NCI-H2196 treated with DMSO at 0.1 percent for 48 hours (cell line): ENCODE results near the gene XG.
"Not testable (repeated sequence)": the region's sequence is repeated elsewhere in the genome, so short reads cannot be mapped to it uniquely, and the experiment has no call there.

Experiments
- DNase-seq: peaks from one replicate; lab custom pipeline; 2025; ENCODE audit not compliant: unreplicated experiment; lab: John Stamatoyannopoulos, UW

Gene XG

GRCh38 chrX:2733286-2733685, 18.6 kb upstream of the XG start:
- no peak for DNase-seq

GRCh38 chrX:2735270-2735669, 16.6 kb upstream of the XG start:
- DNase-seq, result no peak

DNA sequence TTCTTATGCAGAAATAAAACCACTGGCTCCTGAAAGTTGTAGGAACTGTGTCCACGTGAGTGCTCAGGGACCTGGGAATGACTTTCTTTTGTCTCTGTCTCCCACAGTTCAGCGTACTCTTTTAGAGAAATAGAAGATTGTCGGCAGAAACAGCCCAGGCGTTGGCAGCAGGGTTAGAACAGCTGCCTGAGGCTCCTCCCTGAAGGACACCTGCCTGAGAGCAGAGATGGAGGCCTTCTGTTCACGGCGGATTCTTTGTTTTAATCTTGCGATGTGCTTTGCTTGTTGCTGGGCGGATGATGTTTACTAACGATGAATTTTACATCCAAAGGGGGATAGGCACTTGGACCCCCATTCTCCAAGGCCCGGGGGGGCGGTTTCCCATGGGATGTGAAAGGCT, 11.2 kb upstream of the XG start:
- no peak for DNase-seq

- no peak for DNase-seq
Observed at GRCh38 chrX:2741386-2741785, 10.5 kb upstream of the XG start.

- not testable (repeated sequence) for DNase-seq
Observed at GRCh38 chrX:2746250-2746649, 5.6 kb upstream of the XG start.

DNA sequence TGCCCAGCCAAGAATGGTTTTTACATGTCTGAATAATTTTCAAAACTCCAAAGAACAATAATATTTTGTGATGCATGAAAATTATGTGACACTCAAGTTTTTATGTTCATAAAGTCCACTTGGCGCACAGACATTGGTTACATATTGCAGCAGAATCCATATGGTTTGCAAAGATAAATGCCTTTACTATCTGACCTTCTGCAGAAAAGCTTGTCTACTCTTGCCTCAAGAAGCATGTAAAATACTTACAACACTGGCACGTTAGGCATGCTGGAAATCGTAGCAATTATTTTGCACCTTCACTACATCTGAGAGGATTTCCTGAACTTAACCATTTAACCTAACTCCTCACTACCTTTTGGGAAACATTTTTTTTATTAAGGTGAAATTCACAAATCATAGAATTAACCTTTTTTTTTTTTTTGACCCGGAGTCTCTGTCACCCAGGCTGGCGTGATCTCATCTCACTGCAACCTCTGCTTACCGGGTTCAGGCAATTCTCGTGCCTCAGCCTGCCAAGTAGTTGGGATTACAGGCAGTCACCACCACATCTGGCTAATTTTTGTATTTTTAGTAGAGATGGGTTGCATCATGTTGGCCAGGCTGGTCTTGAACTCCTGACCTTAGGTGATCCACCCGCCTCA, 3.5 kb upstream of the XG start:
- DNase-seq, result no peak

DNA sequence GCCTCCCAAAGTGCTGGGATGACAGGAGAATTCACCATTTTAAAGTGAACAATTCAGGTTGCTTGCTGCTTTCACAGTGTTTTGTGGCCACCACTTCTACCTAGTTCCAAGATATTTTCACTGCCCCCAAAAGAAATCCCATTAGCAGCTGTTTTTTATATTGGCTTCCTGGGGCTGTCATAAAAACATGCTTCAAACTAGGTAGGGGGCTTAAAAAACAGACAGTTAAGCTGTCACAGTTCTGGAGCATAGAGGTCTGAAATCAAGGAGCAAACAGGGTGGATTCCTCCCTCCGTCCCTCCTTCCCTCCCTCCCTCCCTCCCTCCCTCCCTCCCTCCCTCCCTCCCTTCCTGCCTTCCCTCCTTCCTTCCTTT, 3.0 kb upstream of the XG start:
- DNase-seq, result no peak

DNA sequence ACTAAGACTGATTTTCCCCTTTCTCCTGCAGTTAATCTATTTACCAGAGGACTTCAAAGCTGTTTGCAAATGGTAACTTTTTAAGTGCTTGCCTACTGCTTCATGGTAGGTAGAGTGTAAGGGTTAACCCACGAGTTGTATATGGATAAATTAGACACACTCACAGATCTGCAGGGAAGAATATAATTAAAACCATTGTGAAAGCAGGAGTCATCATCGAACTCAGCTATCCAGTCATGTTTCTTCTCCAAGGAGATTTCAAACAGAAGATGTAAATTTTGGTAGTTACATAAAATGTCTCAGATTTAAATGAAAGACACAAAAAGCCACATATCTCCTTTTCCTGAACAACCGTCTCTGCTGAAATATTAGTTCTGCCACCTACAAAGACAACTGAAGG, 549 bp upstream of the XG start:
- no peak for DNase-seq

GRCh38 chrX:2752441-2752840, 601 bp downstream of the XG start:
- not testable (repeated sequence) for DNase-seq

GRCh38 chrX:2755163-2755715, 3.4 kb downstream of the XG start:
- not testable (repeated sequence) for DNase-seq

DNA sequence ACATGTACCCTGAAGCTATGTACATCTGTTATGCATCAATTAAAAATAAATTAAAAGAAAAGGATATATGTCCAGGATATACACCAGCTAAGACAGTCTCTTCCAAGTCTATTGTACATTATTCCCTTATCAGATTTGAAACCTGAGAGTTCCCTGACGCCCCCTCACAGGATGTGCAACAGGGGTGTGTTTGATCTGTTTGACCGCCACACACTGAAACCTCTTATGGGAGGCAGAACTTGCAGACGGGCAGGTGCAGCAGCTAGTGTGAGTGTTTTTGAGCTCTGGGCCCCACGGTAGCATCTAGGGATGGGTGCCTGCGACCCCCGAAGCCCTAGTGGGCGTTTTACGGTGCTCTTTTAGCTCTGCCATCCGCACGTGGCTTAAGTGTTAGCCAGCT, 4.7 kb downstream of the XG start:
- no peak for DNase-seq

- DNase-seq, result no peak
Observed at GRCh38 chrX:2761246-2761645, 9.4 kb downstream of the XG start.

DNA sequence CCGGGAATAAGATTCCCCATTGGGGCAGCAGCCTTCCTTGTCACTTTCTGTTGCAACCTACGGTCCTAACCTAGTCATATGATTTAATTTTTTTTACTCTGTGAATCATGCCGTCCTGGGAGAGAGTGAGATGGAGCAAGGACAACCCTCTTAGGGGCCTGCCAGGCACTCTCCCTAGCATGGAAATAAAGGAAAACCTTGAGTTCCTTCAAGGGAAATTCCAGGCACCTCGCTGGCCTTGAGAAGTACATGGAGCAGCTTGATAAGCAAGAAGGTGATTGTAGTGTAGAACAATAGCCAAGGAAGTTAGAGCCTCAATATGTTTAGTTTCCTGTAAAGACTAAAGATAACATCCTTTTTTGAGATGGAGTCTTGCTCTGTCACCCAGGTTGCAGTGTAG, 10.8 kb downstream of the XG start:
- not testable (repeated sequence) for DNase-seq

GRCh38 chrX:2764766-2765548, 13.1 kb downstream of the XG start:
- DNase-seq, result not testable (repeated sequence)

DNA sequence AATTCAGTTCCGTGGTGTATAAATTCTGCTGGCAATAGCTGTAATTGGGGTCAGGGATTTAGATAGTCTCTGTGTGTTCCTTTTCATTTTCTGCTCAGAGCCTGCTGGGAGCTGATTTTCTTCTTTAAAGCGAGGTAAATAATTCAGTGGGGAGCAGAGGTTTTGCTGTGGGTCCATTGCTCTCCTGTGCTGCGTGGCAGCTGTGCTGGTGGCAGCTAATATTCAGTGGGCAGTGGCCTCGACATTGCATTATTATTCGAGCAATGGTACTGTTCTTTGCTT, 13.7 kb downstream of the XG start:
- DNase-seq, result no peak

GRCh38 chrX:2766906-2767305, 15.1 kb downstream of the XG start:
- DNase-seq, result no peak

DNA sequence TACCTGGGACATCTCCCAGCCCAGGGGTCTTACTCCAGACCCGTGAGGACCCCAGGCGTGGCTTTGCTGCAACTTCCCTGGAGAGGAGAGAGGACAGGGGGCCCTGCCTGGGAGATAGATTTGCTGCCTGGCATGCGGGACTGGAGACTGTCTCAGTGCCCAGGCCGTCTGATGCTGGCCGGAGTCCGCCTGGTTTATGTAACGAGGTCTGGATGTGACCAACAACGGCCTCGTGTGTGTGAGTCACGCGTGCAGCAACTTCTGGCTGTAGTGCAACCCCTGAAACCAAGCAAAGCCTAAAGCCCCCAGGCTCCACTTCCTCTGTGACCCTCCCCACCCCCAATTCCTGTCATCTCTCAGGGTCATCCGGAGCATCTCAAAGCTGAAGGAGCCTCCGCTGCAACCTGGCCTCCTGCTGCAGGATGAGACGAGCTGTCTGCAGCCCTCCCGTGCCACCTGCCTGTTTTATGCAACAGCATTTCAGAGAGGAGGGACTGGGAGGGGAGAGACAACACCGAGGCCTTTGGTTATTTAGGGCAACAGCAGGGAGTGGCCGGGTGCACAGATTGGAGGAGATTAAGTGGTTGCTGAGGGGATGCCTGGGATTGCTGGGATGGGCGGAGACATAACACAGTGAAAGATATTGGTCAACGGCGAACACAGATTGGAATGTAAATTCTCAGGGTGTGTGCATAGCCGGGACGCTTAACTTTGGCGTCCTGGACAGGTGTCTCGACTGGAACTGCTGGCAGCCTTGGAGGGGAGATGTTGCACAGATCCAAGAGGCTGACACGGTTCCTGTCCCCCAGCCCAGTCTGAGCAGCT, 16.0 kb downstream of the XG start:
- no peak for DNase-seq

DNA sequence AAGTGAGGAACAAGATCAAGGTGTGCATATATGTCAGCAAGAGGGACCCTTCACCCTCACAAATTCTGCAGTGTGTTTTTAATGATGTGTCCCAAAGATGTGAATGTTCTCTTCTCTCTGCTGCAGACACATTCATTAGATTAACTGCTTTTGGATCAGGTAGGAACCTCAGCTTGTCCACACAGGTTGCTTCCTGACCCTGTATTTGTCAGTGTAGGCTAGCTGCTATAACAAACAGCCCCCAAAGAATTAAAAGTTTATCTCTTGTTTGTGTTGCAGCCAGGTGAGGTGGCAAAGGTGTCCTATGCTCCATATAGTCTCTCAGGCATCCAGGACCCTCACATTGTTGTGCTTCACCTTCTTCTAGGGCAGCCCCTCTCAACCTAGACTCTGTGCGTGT, 17.8 kb downstream of the XG start:
- no peak for DNase-seq

- DNase-seq, result not testable (repeated sequence)
Observed at GRCh38 chrX:2773166-2774055, 21.6 kb downstream of the XG start.

DNA sequence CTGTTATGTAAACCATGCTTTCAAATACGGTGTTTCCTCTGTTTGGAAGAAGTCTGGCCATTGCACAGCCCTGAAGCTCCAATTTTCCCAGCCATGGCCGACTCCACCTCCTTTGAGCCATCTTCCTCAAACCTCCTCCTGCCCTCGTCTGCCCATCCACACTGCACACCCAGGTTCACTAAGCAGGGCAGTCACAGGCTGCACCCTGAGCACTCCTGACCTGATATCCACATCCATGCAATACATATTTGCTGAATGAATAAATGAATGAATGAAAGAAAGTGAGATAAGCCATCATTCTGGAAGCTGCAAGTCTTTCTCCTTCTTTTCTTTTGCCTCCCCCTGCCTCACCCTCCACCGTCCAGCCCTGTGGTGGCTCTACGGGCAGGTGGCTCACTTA, 22.2 kb downstream of the XG start:
- no peak for DNase-seq

DNA sequence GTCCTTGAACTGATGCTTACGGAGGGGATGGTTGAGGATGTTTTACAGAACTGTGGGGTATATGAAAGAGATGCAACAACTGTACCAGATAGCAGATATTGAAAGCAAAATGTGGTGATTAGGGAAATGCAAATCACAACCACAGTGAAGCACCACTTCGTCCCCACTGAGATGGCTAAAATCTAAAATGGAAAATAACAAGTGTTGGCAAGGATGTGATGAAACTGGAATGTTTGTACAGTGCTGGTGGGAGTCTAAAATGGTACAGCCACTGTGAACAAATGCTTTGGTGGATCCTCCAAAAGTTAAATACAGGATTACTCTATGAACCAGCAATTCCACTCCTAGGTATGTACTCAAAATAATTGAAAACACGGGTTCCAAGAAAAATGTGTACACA, 22.9 kb downstream of the XG start:
- no peak for DNase-seq
